NCI-H524 treated with DMSO at 0.1 percent for 48 hours (cell line): ENCODE measurements around the gene FAS.
"Not testable (repeated sequence)": the region's sequence is repeated elsewhere in the genome, so short reads cannot be mapped to it uniquely, and the experiment has no call there.

Source experiments
- DNase-seq: peaks from one replicate; lab custom pipeline; 2025; lab: John Stamatoyannopoulos, UW

FAS gene

DNA sequence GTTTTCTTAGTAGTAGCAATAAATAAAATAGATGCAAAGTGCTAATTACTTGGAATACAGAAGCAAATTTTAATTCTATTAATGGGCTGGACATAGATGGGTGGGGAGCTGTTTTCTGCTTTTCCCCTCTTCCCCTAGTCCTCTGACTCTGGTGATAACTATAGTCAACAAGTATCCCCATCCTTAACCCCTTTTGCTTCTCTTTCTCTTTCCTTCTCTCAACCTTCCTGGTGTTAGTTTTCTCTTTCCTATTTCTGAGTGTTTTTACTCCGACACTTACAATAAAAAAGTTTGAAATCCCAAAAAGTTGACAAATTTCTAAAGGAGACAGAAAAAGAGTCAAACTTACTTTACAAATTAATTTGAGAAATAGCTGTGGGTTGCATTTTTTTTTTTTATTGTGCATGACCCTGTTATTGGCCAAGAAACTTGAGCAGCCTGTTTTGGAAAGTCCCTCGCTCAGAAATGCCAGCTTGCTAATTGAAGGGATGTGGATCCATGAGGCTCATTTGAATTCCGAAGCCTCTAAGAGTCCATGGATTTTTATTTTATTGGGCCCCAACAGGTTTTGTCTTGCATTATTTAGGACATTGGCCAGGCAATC, 2.4 kb downstream of the FAS start:
- no peak for DNase-seq

DNA sequence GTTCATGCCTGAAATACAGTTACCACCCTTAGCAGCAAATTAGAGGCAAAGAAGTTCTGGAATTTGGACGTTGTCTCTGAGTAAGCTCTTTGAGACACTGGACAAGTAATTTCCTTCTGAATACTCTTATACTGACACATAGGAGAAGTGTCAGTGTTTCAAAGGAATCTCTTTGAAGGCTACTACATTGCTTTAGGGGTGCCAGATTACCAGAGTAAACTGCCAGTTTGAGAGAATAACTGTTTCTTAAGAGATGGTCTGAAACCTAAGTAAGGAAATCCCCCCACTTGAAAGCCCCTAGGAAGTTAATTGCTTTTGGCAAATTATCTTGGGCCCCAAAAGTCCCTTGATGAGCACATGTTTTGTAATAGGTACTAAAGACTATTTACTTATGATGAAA, 3.4 kb downstream of the FAS start:
- DNase-seq, result no peak

DNA sequence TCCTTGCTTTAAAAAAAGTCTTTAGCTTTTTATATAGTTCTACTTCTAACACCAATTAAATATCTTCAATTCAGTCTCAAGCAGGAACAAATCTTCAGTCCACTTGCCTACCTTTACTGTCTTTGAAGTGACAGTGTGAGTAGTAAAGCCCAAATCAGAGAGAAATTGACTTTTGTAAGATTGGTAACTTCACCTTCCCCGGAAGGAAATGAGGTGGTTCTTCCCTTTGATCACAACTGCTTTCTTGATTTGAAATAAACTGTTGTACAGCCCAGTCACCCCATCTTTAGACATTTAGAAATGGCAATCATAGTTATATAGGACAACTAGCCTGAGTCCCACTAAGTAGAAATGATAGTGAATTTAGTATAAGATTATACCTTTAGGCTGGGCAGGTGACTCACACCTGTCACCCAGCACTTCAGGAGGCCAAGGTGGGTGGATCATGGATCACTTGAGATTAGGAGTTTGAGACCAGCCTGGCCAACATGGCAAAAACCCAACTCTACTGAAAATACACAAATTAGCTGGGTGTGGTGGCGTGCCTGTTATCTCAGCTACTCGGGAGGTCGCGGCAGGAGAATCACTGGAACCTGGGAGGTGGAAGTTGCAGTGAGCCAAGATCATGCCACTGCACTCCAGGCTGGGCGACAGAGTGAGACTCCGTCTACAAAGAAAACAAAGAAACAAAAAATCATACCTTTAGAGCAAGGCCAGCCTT, 4.7 kb downstream of the FAS start:
- no peak for DNase-seq

DNA sequence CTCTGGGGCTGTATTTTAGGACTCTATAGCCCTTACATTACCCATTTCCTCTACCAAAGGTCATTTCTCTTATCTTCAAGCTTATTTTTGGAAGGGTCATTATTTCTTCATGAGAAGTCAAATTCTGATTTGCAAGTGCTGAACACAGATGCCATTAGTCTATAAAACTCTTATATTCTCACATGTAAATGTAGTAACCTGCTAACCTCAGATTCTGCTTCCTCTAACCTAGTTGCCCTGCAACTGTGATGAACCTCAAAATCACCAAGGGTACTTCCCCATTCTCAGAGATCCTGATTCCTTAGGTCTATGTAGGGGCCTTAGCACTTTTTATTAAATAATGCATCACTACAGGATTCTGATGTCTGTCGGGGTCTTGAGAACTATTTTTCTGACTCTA, 6.3 kb downstream of the FAS start:
- DNase-seq, result no peak

GRCh38 chr10:88999625-89000024, 9.0 kb downstream of the FAS start:
- no peak for DNase-seq

DNA sequence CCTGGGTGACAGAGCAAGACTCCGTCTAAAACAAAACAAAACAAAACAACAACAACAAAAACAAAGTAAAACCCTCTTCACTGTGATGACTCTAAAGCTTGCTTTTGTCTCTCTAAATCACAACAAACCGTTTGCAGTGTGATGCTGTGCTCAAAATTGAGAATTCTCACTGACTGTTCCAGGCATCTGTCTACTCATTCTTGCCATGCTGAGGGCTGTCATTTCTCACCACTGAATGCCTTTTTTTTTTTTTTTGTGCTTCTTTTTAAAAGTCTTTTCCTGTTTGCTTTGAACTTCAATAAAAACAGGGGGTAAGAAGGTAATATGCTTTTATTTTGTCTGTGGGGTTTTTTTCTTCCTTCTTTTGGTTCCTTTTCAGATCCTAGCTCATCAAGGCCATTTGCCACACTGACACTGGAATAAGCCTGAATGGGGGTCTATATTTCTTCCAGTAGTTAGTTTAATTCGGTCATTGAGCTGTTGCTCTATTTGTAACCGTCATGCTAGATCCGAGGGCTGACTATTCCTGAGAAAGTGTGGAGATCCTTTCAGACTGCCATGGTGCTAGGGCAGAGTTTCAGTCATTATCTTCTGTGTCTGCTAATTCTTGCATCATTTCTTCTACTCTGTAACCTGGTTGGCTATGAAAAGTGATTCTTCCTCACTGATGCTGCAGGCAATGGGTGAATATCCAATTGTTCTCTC, 10.6 kb downstream of the FAS start:
- DNase-seq, result no peak

GRCh38 chr10:89001729-89002072, 11.1 kb downstream of the FAS start:
- DNase-seq, result no peak

DNA sequence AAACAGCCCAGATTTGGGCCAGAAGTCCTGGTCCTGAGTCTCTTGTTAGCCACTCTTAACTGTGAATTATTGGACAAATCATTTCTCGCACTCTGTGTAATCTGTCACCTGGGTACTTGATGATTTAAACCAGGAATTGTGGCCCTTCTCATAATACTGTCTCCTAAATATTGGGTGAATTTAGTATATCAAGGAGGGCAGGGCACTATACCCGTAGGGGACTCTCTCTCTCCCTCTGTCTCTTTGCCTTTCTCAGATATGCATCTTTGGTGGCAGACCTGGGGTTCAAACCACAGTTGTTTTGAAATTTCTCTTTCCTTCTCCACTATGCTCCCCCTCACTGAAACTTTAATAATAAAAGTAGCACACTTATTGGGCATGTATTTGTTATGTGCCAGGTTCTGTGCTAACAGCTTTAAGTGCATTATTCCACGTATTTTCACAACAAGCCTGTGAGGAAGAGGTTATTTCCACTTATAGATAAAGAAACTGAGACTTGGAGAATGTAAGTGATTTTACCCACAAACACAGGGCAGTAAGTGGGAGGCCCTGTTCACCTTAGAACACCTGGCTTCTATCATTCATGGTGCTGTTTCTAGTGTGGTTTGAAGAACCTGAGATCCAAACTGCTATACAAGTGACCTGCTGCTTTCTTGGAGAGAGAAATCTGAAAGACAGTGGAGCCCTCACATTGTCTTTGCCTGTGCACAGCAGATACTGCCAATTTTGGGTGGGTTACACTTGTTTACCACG, 11.8 kb downstream of the FAS start:
- DNase-seq, result no peak

GRCh38 chr10:89003344-89003743, 12.7 kb downstream of the FAS start:
- DNase-seq, result no peak

DNA sequence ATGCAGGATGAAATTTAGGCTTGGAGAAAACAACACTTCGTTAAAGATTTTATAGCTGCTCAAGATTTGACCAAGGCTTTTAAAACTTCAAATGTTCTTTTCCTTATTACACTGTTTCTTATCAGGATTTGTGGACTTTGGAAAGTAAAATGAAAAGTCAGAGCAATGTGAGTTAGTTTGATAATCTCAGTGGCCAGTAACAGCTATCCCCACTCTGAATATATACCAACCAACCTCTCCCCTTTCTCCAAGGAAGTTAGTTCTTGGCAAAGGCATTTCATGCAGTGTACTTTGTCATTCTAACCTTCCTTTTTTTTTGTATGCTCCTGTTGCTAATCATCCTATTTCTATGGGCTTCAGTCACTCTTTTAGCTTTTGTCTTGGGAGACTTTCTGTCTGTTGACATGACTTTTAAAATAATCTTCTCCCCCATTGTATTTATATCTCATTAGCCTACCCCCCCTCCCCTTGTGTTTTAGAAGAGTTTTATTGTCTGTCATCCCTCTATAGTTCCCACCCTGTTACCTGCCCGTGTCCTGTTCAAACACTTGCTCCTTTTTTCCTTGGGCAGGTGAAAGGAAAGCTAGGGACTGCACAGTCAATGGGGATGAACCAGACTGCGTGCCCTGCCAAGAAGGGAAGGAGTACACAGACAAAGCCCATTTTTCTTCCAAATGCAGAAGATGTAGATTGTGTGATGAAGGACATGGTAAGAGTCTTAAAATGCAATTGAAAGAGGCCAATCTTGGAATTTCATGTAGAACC, 16.7 kb downstream of the FAS start:
- DNase-seq, result no peak

DNA sequence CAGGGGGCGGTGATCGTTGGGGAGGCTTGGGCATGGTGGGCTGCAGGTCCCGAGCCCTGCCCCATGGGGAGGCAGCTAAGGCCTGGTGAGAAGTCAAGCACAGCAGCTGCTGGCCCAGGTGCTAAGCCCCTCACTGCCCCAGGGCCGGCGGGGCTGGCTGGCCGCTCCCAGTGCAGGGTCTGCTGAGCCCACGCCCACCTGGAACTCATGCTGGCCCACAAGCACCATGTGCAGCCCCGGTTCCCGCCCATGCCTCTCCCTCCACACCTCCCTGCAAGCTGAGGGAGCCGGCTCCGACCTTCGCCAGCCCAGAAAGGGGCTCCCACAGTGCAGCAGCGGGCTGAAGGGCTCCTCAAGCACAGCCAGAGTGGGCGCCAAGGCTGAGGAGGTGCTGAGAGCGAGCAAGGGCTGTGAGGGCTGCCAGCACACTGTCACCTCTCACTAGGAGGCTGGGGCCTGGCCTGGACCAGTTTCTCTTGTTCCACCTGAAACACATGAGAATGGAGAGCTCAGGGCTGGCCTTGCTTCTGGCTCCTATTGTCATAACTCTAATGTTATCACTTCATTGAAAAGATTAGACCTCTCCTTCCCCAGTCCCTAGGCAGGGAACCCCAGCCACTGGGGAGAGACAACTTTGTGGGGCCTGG, 28.2 kb downstream of the FAS start:
- DNase-seq, result not testable (repeated sequence)

GRCh38 chr10:89019569-89020327, 29.1 kb downstream of the FAS start:
- no peak for DNase-seq

DNA sequence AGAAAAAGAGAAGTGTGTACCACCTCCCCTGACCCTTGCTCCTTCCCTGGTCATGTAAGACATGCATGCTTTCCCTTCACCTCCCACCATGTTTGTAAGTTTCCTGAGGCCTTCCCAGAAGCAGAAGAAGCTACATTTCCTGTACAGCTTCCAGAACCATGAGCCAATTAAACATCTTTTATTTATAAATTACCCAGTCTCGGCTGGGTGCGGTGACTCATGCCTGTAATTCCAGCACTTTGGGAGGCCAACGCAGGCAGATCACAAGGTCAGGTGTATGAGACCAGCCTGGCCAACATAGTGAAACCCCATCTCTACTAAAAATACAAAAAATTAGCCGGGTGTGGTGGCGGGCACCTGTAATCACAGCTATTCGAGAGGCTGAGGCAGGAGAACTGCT, 30.9 kb downstream of the FAS start:
- DNase-seq, result not testable (repeated sequence)

DNA sequence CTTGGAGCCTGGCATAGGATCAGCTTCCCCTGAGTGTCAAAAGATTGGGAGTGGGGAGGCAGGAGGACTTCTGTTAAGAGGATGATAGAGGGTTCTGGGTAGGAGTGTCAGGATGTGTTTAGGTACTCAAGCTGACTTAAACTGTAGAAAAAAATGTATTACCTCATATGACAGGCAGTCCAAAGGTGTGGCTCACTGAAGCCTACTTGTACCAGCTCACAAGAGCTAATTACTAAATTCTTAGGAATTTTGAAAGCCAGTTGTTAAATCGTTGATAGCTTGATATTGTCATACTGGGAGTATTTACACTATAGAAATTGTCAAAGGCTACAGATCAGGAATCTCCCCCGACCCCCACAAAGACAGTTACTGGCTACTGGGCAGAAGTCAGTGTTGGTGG, 32.1 kb downstream of the FAS start:
- DNase-seq, result no peak

GRCh38 chr10:89025453-89025852, 34.9 kb downstream of the FAS start:
- DNase-seq, result no peak

DNA sequence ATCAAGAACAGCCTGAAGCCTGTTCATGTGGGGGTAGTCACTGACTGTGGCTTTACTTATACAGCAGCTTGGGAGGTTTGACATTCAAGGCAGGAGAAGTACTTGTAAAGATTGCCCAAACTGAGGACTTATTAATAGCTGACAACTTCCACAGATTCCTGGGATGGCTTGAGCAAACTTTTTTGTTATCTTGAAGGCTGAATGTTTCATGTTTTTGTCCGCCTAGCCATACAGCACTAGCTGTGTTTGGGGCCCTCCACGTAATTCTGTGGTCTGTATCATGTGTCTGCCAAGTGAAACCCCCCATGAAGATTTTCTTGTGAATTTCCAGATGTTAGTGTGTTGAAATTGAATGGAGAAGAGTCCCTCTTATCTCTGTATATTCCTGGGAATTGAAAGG, 38.6 kb downstream of the FAS start:
- DNase-seq, result no peak

GRCh38 chr10:89029785-89030437, 39.3 kb downstream of the FAS start:
- peak; percentile 2 for DNase-seq

DNA sequence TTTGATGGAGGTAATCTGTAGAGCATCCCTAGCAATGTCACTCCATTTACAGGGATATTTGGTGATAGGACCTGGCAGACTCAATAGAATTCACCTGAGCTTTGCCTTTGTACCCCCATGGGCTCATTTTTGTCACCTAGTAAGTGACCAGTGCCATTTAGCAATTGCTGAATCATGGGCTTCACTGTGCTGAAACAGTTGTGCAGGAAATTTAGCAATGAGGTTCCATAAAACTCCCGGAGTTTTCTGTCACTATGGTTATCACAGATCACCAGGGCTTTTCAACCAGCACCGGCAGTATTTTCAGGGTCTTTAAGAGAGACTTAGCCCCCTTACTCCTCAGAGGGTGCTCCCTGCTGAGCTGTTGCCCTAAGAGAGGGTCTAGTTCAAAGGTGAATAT, 40.2 kb downstream of the FAS start:
- no peak for DNase-seq

DNA sequence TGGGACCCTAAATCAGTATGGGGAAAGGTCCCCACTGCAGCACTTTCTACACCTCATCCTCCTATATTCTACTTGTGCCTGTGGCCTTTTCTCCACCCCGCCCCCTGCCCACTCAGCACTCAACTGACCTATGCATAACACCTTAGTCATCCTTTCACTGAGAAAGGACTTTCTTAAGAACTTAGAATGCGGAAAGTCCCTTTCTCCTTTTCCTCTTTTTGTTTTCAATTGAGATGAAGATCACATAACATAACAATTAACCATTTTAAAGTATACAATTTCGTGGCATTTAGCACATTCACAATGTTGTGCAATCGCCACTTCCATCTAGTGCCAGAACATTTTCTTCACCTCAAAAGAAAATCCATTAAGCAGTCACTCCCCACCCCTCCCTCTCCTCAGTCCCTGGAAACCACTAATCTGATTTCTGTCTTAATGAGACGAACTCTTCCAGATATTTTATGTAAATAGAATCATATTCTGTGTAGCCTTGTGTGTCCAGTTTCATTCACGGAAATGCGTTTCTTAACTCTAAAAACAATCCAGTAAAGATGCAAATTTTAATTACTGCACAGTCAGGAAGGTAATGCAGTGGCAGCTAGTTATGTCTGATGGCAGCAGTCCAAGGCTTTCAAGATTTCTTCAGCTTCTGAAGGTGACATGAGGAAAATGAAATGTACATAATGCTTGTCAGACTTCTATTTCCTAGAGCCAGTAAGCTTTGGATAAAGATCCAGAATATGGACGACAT, 41.7 kb downstream of the FAS start:
- no peak for DNase-seq

DNA sequence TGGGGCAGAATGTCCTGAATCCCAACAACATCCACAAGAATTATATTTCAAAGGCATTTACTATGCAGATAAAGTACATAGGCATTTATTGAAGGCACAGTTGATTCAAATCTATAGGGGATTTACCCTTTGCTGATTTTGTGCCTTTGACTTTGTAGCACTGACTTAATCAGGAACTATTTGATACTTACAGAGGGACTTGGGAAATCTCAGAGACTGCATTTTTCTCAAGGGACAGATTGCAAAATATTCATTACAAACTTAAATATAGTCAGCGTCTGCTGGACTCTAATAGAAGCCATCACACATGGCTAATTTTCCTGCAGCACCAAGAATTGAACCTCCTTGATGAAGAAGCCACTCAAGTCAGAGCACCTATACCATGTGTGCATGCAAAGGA, 44.9 kb downstream of the FAS start:
- DNase-seq, result no peak
